Effector memory CD8-positive, alpha-beta T cell (primary cell): ENCODE measurements around the gene TNIP1.

Source experiments
- ATAC-seq: fragments of 150-1000 bp; cut with Tn5 transposase; replicated peaks from 2 replicates; pipeline ENCODE4 v1.10.0; 2021; ENCODE audit warnings: mild to moderate bottlenecking, moderate library complexity
- DNase-seq, 3 experiments: peaks; one replicate each; pipeline ENCODE4 v3.0.0; 2021
- H3K27ac Mint-ChIP-seq, 2 donors: one replicate each; pipeline ENCODE4 v1.8.0; 2022; ENCODE audit warnings: mild to moderate bottlenecking in 2 of 2, mixed read lengths in 2 of 2, moderate library complexity in 2 of 2
- H3K27me3 Mint-ChIP-seq, 2 donors: one replicate each; pipeline ENCODE4 v1.8.0; 2022; ENCODE audit warnings: mixed read lengths in 2 of 2
- H3K36me3 Mint-ChIP-seq: one replicate; pipeline ENCODE4 v1.8.0; 2022; ENCODE audit warnings: mild to moderate bottlenecking, moderate library complexity, mixed read lengths; ENCODE audit not compliant: insufficient read depth
- H3K4me1 Mint-ChIP-seq, 2 donors: one replicate each; pipeline ENCODE4 v1.8.0; 2022; ENCODE audit warnings: low read depth in 2 of 2, mixed read lengths in 2 of 2
- H3K4me3 Mint-ChIP-seq, 2 donors: one replicate each; pipeline ENCODE4 v1.8.0; 2022; ENCODE audit warnings: mild to moderate bottlenecking in 2 of 2, mixed read lengths in 2 of 2, moderate library complexity in 2 of 2
- H3K9me3 Mint-ChIP-seq, 2 donors: one replicate each; pipeline ENCODE4 v1.8.0; 2022; ENCODE audit warnings: mixed read lengths in 2 of 2

TNIP1 gene

GRCh38 chr5:151075698-151076331 lies 5.0 kb downstream of the TNIP1 start:
- ATAC-seq: no peak
- H3K4me1 Mint-ChIP-seq: peaks cover 73 to 76% of the 10 kb centered on the region in 2 donors
- DNase-seq: no peak
- peaks cover 59% of the 10 kb centered on the region for H3K36me3 Mint-ChIP-seq
- peak overlapping the region; percentile 90 to 98 for H3K27ac Mint-ChIP-seq
- no peaks in the 10 kb centered on the region for H3K27me3 Mint-ChIP-seq
- H3K9me3 Mint-ChIP-seq: no peaks in the 10 kb centered on the region
- H3K4me3 Mint-ChIP-seq: peak overlapping the region; percentile 81 to 87

- ATAC-seq (no peak), DNase-seq (no peak)
- Mint-ChIP-seq H3K27me3 (no peaks in the 10 kb centered on the region), H3K4me1 (peaks cover 75 to 80% of the 10 kb centered on the region in 2 donors), H3K9me3 (no peaks in the 10 kb centered on the region), H3K4me3 (no peak overlapping the region), H3K27ac (peak overlapping the region in 1 of 2 donors; percentile 64), H3K36me3 (peaks cover 57% of the 10 kb centered on the region)
Measured at GRCh38 chr5:151074557-151074956, 6.3 kb downstream of the TNIP1 start.

- Mint-ChIP-seq H3K27ac (peak overlapping the region in 1 of 2 donors; percentile 77), H3K9me3 (no peaks in the 10 kb centered on the region), H3K4me3 (no peak overlapping the region), H3K36me3 (peaks cover 56% of the 10 kb centered on the region), H3K27me3 (no peaks in the 10 kb centered on the region), H3K4me1 (peaks cover 76 to 80% of the 10 kb centered on the region in 2 donors)
- ATAC-seq (no peak), DNase-seq (no peak)
Measured at GRCh38 chr5:151073280-151073679, 7.6 kb downstream of the TNIP1 start.

- ATAC-seq (no peak), DNase-seq (no peak)
- Mint-ChIP-seq H3K36me3 (peaks cover 54% of the 10 kb centered on the region), H3K27ac (peak overlapping the region; percentile 65 to 77), H3K9me3 (no peaks in the 10 kb centered on the region), H3K27me3 (no peaks in the 10 kb centered on the region), H3K4me3 (no peak overlapping the region), H3K4me1 (peaks cover 76 to 80% of the 10 kb centered on the region in 2 donors)
Measured at GRCh38 chr5:151072630-151073025, 8.2 kb downstream of the TNIP1 start.

GRCh38 chr5:151071848-151072629 lies 8.8 kb downstream of the TNIP1 start:
- peaks cover 75 to 81% of the 10 kb centered on the region in 2 donors for H3K4me1 Mint-ChIP-seq
- no peak for DNase-seq
- peaks cover 51% of the 10 kb centered on the region for H3K36me3 Mint-ChIP-seq
- H3K4me3 Mint-ChIP-seq: peak overlapping the region in 1 of 2 donors; percentile 54
- peak overlapping the region; percentile 65 to 77 for H3K27ac Mint-ChIP-seq
- no peaks in the 10 kb centered on the region for H3K27me3 Mint-ChIP-seq
- H3K9me3 Mint-ChIP-seq: no peaks in the 10 kb centered on the region
- ATAC-seq: peak; percentile 17

- peaks cover 47% of the 10 kb centered on the region for H3K36me3 Mint-ChIP-seq
Measured at GRCh38 chr5:151071021-151071420, 9.8 kb downstream of the TNIP1 start.

GRCh38 chr5:151070449-151070848 lies 10.4 kb downstream of the TNIP1 start:
- H3K36me3 Mint-ChIP-seq: peaks cover 47% of the 10 kb centered on the region

More at GRCh38 chr5:151071021-151071420, 9.8 kb downstream of the TNIP1 start:
- ATAC-seq (no peak), DNase-seq (no peak)
- Mint-ChIP-seq H3K9me3 (no peaks in the 10 kb centered on the region), H3K27ac (peak overlapping the region; percentile 65 to 77), H3K4me1 (peaks cover 75 to 80% of the 10 kb centered on the region in 2 donors), H3K4me3 (no peak overlapping the region), H3K27me3 (no peaks in the 10 kb centered on the region)

GRCh38 chr5:151068433-151069197 lies 12.2 kb downstream of the TNIP1 start:
- Mint-ChIP-seq H3K27ac (peak overlapping the region; percentile 88 to 93), H3K9me3 (no peaks in the 10 kb centered on the region), H3K4me1 (peaks cover 75 to 78% of the 10 kb centered on the region in 2 donors), H3K27me3 (no peaks in the 10 kb centered on the region), H3K36me3 (peaks cover 49% of the 10 kb centered on the region), H3K4me3 (peak overlapping the region; percentile 60 to 67)
- peak in 2 of 3 experiments; percentile 24 to 32 for DNase-seq
- ATAC-seq: peak; percentile 82

More at GRCh38 chr5:151070449-151070848, 10.4 kb downstream of the TNIP1 start:
- peak overlapping the region in 1 of 2 donors; percentile 77 for H3K27ac Mint-ChIP-seq
- DNase-seq: no peak
- ATAC-seq: no peak
- H3K4me1 Mint-ChIP-seq: peaks cover 73 to 80% of the 10 kb centered on the region in 2 donors
- H3K27me3 Mint-ChIP-seq: no peaks in the 10 kb centered on the region
- H3K9me3 Mint-ChIP-seq: no peaks in the 10 kb centered on the region
- H3K4me3 Mint-ChIP-seq: no peak overlapping the region

GRCh38 chr5:151067632-151068432 lies 13.0 kb downstream of the TNIP1 start:
- peaks cover 78 to 80% of the 10 kb centered on the region in 2 donors for H3K4me1 Mint-ChIP-seq
- H3K36me3 Mint-ChIP-seq: peaks cover 55% of the 10 kb centered on the region
- H3K9me3 Mint-ChIP-seq: no peaks in the 10 kb centered on the region
- DNase-seq (no peak), ATAC-seq (no peak)
- H3K4me3 Mint-ChIP-seq: peak overlapping the region; percentile 60 to 67
- H3K27me3 Mint-ChIP-seq: no peaks in the 10 kb centered on the region
- peak overlapping the region; percentile 88 to 93 for H3K27ac Mint-ChIP-seq

GRCh38 chr5:151066920-151067319 lies 13.9 kb downstream of the TNIP1 start:
- Mint-ChIP-seq H3K27ac (peak overlapping the region; percentile 88 to 93), H3K27me3 (no peaks in the 10 kb centered on the region), H3K9me3 (no peaks in the 10 kb centered on the region), H3K36me3 (peaks cover 54% of the 10 kb centered on the region), H3K4me1 (peaks cover 69 to 71% of the 10 kb centered on the region in 2 donors), H3K4me3 (peak overlapping the region in 1 of 2 donors; percentile 67)
- ATAC-seq (no peak), DNase-seq (no peak)

- Mint-ChIP-seq H3K4me3 (no peak overlapping the region), H3K27me3 (no peaks in the 10 kb centered on the region), H3K4me1 (peaks cover 58 to 60% of the 10 kb centered on the region in 2 donors), H3K9me3 (no peaks in the 10 kb centered on the region), H3K27ac (peak overlapping the region; percentile 88 to 93), H3K36me3 (peaks cover 62% of the 10 kb centered on the region)
- no peak for ATAC-seq
- DNase-seq: no peak
Measured at GRCh38 chr5:151065609-151066008, 15.2 kb downstream of the TNIP1 start.

- no peak overlapping the region for H3K4me3 Mint-ChIP-seq
- no peaks in the 10 kb centered on the region for H3K9me3 Mint-ChIP-seq
- peaks cover 68% of the 10 kb centered on the region for H3K36me3 Mint-ChIP-seq
- H3K27me3 Mint-ChIP-seq: no peaks in the 10 kb centered on the region
- DNase-seq (no peak), ATAC-seq (no peak)
- H3K27ac Mint-ChIP-seq: peak overlapping the region in 1 of 2 donors; percentile 93
- peaks cover 52 to 59% of the 10 kb centered on the region in 2 donors for H3K4me1 Mint-ChIP-seq
Measured at GRCh38 chr5:151064916-151065499, 15.8 kb downstream of the TNIP1 start.
